Hippocampal formation (tissue), 2 donors: Measurements from ENCODE around the gene PDZRN3.

Source experiments
- DNase-seq, 2 donors: peaks; one replicate each; lab custom pipeline; 2025; lab: John Stamatoyannopoulos, UW

Gene PDZRN3

GRCh38 chr3:73385568-73385967, 239.2 kb downstream of the PDZRN3 start:
- no peak for DNase-seq

- no peak for DNase-seq
Observed at GRCh38 chr3:73384091-73384906, 240.4 kb downstream of the PDZRN3 start.

- DNase-seq, result no peak
Observed at GRCh38 chr3:73383470-73384049, 241.2 kb downstream of the PDZRN3 start.

- no peak for DNase-seq
Observed at GRCh38 chr3:73381551-73381950, 243.2 kb downstream of the PDZRN3 start.

- DNase-seq, result no peak
Observed at GRCh38 chr3:73380735-73381532, 243.8 kb downstream of the PDZRN3 start.

- no peak for DNase-seq
Observed at GRCh38 chr3:73379465-73379864, 245.3 kb downstream of the PDZRN3 start.

- no peak for DNase-seq
Observed at GRCh38 chr3:73378207-73378606, 246.5 kb downstream of the PDZRN3 start.

- DNase-seq, result peak; percentile 50 to 68
Observed at GRCh38 chr3:73365756-73366397, 258.9 kb downstream of the PDZRN3 start.

- no peak for DNase-seq
Observed at GRCh38 chr3:73364517-73364916, 260.2 kb downstream of the PDZRN3 start.

- no peak for DNase-seq
Observed at GRCh38 chr3:73363093-73363492, 261.6 kb downstream of the PDZRN3 start.

- DNase-seq, result no peak
Observed at GRCh38 chr3:73361591-73361990, 263.1 kb downstream of the PDZRN3 start.

GRCh38 chr3:73353649-73354217, 271.0 kb downstream of the PDZRN3 start:
- no peak for DNase-seq

GRCh38 chr3:73352841-73353645, 271.7 kb downstream of the PDZRN3 start:
- DNase-seq, result no peak

GRCh38 chr3:73351423-73352071, 273.2 kb downstream of the PDZRN3 start:
- DNase-seq, result peak in 1 of 2 donors; percentile 20

- DNase-seq, result no peak
Observed at GRCh38 chr3:73350996-73351395, 273.7 kb downstream of the PDZRN3 start.

GRCh38 chr3:73349657-73350056, 275.1 kb downstream of the PDZRN3 start:
- DNase-seq, result no peak

GRCh38 chr3:73342077-73342476, 282.7 kb downstream of the PDZRN3 start:
- DNase-seq, result no peak

- DNase-seq, result no peak
Observed at GRCh38 chr3:73341272-73341935, 283.3 kb downstream of the PDZRN3 start.

- DNase-seq, result no peak
Observed at GRCh38 chr3:73332558-73332957, 292.2 kb downstream of the PDZRN3 start.
